ENCODE measurements around the gene OPA3.

Gene OPA3

GRCh38 chr19:45500918-45501729 lies 83.5 kb downstream of the OPA3 start:
- no peak for FAIRE-seq

- FAIRE-seq = no peak
Measured at GRCh38 chr19:45499196-45500180, 85.1 kb downstream of the OPA3 start.

- no peak for FAIRE-seq
Measured at GRCh38 chr19:45498411-45499195, 86.0 kb downstream of the OPA3 start, which contains the start of gene PPM1N. Gene PPM1N, plus strand, starts transcription at chr19:45498443. Its CDS starts 30 bp downstream, at chr19:45498473.

GRCh38 chr19:45497791-45498190 lies 86.8 kb downstream of the OPA3 start:
- FAIRE-seq = no peak

GRCh38 chr19:45496349-45496953 lies 88.2 kb downstream of the OPA3 start:
- FAIRE-seq = no peak

- FAIRE-seq = no peak
Measured at GRCh38 chr19:45495178-45495577, 89.4 kb downstream of the OPA3 start.

GRCh38 chr19:45494261-45494916 lies 90.2 kb downstream of the OPA3 start:
- FAIRE-seq = no peak

- peak; percentile 99 for FAIRE-seq
Measured at GRCh38 chr19:45492627-45493470, 91.8 kb downstream of the OPA3 start.

GRCh38 chr19:45492137-45492626 lies 92.4 kb downstream of the OPA3 start:
- FAIRE-seq = no peak

GRCh38 chr19:45489216-45489855 lies 95.3 kb downstream of the OPA3 start:
- no peak for FAIRE-seq

- no peak for FAIRE-seq
Measured at GRCh38 chr19:45488708-45489107, 95.9 kb downstream of the OPA3 start.

- peak; percentile 90 for FAIRE-seq
Measured at GRCh38 chr19:45485305-45486077, 99.1 kb downstream of the OPA3 start.

- FAIRE-seq = no peak
Measured at GRCh38 chr19:45484273-45484945, 100.2 kb downstream of the OPA3 start.

- no peak for FAIRE-seq
Measured at GRCh38 chr19:45483033-45483432, 101.6 kb downstream of the OPA3 start.

- peak; percentile 95 for FAIRE-seq
Measured at GRCh38 chr19:45478454-45479238, 106.0 kb downstream of the OPA3 start.

GRCh38 chr19:45477713-45478453 lies 106.7 kb downstream of the OPA3 start:
- FAIRE-seq = no peak

All from G401.6 (cell line).